Measurements from ENCODE around the gene MRGPRG.

The MRGPRG gene

GRCh38 chr11:3181725-3182461, 36.7 kb downstream of the MRGPRG start:
- Histone ChIP-seq H3K9ac (ENCODE audit: low read length) (no peak overlapping the region), H3K4me3 (ENCODE audit: low read depth, low read length, poor library complexity, severe bottlenecking) (no peak overlapping the region), H4K20me1 (ENCODE audit: insufficient read depth, low read length) (no peaks in the 10 kb centered on the region), H3K9me3 (ENCODE audit: low read length) (peaks cover under 1% of the 10 kb centered on the region; the same call in 1 of the 2 replicates), H3K9me2 (ENCODE audit: low read depth, low read length) (no peaks in the 10 kb centered on the region), H3K4me2 (ENCODE audit: low read length) (no peak overlapping the region), H3K4me1 (ENCODE audit: insufficient read depth, low read length, severe bottlenecking) (no peaks in the 10 kb centered on the region), H3K27ac (ENCODE audit: low read depth, low read length, poor library complexity, severe bottlenecking) (no peak overlapping the region), H3K27me3 (ENCODE audit: insufficient read depth, low read length) (no peaks in the 10 kb centered on the region; the same call in 1 of the 2 replicates), H3F3A (ENCODE audit: insufficient read depth, low read length) (no peaks in the 10 kb centered on the region), H3K36me3 (ENCODE audit: insufficient read depth, low read length) (no peaks in the 10 kb centered on the region), H3K79me2 (ENCODE audit: insufficient read depth, low read length) (no peaks in the 10 kb centered on the region), H2AFZ (ENCODE audit: low read length) (no peak overlapping the region)
- TF ChIP-seq CTCF (IDR thresholded peaks at IDR 0.05; ENCODE audit: low read length), result no peak

GRCh38 chr11:3180869-3181268, 37.7 kb downstream of the MRGPRG start:
- no peak overlapping the region for H2AFZ ChIP-seq (ENCODE audit: low read length)
- no peak overlapping the region for H3K9ac ChIP-seq (ENCODE audit: low read length)
- no peaks in the 10 kb centered on the region for H3K36me3 ChIP-seq (ENCODE audit: insufficient read depth, low read length)
- H3K9me2 ChIP-seq (ENCODE audit: low read depth, low read length), result no peaks in the 10 kb centered on the region
- H3K4me1 ChIP-seq (ENCODE audit: insufficient read depth, low read length, severe bottlenecking), result no peaks in the 10 kb centered on the region
- H3K79me2 ChIP-seq (ENCODE audit: insufficient read depth, low read length), result no peaks in the 10 kb centered on the region
- H4K20me1 ChIP-seq (ENCODE audit: insufficient read depth, low read length), result no peaks in the 10 kb centered on the region
- no peak overlapping the region for H3K4me2 ChIP-seq (ENCODE audit: low read length)
- H3K9me3 ChIP-seq (ENCODE audit: low read length), result peaks cover 8% of the 10 kb centered on the region; the same call in 1 of the 2 replicates
- no peaks in the 10 kb centered on the region for H3F3A ChIP-seq (ENCODE audit: insufficient read depth, low read length)
- no peaks in the 10 kb centered on the region; the same call in 1 of the 2 replicates for H3K27me3 ChIP-seq (ENCODE audit: insufficient read depth, low read length)
- no peak overlapping the region for H3K27ac ChIP-seq (ENCODE audit: low read depth, low read length, poor library complexity, severe bottlenecking)
- no peak for TF ChIP-seq CTCF (IDR thresholded peaks at IDR 0.05; ENCODE audit: low read length)
- no peak for TF ChIP-seq EZH2 (IDR thresholded peaks at IDR 0.05; ENCODE audit: borderline replicate concordance, low read length)
- no peak overlapping the region for H3K4me3 ChIP-seq (ENCODE audit: low read depth, low read length, poor library complexity, severe bottlenecking)

DNA sequence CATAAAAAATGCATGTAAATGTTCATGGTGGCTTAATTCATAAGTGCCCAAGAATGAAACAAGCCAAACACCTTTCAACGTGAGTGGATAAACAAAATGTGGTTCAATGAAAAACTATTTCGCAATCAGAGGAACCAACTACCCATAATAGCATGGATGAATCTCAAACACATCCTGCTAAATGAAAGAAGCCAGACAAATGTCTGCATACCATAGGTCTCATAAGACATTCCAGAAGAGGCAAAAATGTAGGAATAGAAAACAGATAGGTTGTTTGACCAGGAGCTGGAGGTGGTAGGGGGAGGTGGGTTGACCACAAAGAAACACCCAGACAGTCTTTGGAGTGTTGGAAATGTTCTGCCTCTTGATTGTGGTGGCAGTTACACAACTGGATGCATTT, 40.3 kb downstream of the MRGPRG start:
- Histone ChIP-seq H3K4me1 (ENCODE audit: insufficient read depth, low read length, severe bottlenecking) (no peaks in the 10 kb centered on the region), H4K20me1 (ENCODE audit: insufficient read depth, low read length) (no peaks in the 10 kb centered on the region), H3K27me3 (ENCODE audit: insufficient read depth, low read length) (no peaks in the 10 kb centered on the region; the same call in 1 of the 2 replicates), H3K4me2 (ENCODE audit: low read length) (no peak overlapping the region), H3F3A (ENCODE audit: insufficient read depth, low read length) (no peaks in the 10 kb centered on the region), H3K36me3 (ENCODE audit: insufficient read depth, low read length) (no peaks in the 10 kb centered on the region), H3K79me2 (ENCODE audit: insufficient read depth, low read length) (no peaks in the 10 kb centered on the region), H3K27ac (ENCODE audit: low read depth, low read length, poor library complexity, severe bottlenecking) (no peak overlapping the region), H3K9me2 (ENCODE audit: low read depth, low read length) (no peaks in the 10 kb centered on the region), H3K9ac (ENCODE audit: low read length) (no peak overlapping the region), H3K9me3 (ENCODE audit: low read length) (peaks cover 8% of the 10 kb centered on the region; the same call in 1 of the 2 replicates), H3K4me3 (ENCODE audit: low read depth, low read length, poor library complexity, severe bottlenecking) (no peak overlapping the region), H2AFZ (ENCODE audit: low read length) (no peak overlapping the region)
- TF ChIP-seq CTCF (IDR thresholded peaks at IDR 0.05; ENCODE audit: low read length) (no peak), EZH2 (IDR thresholded peaks at IDR 0.05; ENCODE audit: borderline replicate concordance, low read length) (no peak)
